GDM1 (cell line): ENCODE results near the gene STARD3.
A peak's percentile ranks its signal among the peaks of the same experiment; 100 is the strongest.

Experiments
- DNase-seq: peaks from one replicate; lab custom pipeline; 2025; lab: John Stamatoyannopoulos, UW

The STARD3 gene

GRCh38 chr17:39639043-39639442 is 2.1 kb downstream of the STARD3 start:
- DNase-seq, result no peak

DNA sequence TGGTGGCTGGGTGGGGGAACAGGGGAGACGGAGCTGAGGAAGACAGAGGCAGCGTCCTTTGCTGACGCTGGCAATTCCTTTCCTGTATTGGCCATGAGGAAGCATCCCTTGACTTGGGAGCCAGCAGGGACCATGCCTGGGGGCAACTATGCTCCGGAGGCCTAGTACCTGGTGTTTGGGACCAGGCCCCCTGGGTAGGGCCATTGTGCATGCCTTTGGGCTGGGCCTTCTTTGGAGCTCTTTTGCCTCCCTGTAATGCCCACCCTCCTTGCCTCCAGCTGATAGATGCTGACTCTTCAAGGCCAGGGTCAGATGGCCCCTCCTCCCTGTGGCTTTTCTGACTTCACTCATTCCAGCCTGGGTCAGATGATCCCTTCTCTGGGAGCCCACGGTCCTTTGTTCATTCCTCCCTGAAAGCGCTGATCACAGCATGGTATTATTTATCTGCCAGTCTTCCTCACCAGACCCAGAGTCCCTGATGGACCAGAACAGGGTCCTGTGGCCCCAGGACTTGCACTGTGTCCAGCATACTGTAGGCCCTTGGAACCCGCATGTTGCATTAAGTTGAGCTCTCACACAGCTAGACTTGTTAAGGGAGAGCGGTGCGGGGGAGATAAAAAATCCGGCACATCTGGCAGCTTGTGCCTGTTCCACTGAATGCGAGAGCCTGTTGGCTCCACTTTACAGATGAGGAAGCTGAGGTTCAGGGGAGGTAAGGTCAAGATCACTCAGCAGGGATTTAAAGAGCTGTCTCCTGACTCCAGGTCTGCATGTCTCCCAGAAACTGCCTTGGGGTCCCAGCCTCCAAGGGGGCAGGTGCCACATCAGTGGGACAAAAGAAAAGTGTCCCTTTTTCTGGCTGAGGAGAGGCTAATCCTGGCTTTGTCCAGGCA is 2.9 kb downstream of the STARD3 start:
- no peak for DNase-seq

DNA sequence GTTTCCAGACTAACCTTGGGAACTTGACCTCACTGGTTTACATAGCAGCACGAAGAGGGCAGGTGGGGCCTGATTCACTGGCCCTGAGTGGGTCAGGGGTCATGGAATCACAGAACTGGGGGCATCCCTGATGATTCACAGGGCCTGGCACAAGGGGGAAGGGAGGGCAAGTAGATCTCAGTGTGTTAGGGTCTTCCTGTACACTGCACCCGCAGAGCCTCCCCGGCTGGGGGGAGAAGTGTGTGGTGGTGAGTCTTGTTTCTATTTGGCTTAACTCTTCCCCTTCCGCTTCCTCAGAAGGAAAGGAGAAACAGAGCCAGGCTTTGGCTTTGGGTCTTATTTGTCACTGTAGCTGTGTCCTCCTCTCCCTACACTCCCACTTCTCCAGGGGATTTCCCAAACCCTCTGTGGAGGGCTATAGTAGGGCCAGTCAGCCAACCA is 3.7 kb downstream of the STARD3 start:
- no peak for DNase-seq

DNA sequence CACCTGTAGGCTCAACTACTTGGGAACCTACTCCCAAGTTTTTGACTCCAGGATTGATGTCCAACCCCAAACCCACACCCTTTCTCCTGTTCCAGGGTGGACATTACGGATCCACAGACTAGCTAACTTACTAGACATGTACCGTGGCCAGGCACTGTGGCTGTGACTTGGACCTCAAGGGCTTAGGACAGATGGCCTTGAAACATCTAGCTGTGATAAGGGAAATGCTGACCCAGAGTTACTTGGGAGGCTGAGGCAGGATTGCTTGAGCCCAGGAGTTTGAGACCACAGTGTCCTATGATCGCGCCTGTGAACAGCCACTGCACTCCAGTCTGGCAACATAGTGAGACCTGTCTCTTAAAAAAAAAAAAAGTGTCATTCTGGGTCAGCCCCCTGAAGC is 4.2 kb downstream of the STARD3 start:
- no peak for DNase-seq

GRCh38 chr17:39641883-39642282 is 4.9 kb downstream of the STARD3 start:
- DNase-seq, result no peak

- DNase-seq, result no peak
Measured at GRCh38 chr17:39642291-39643074, 5.5 kb downstream of the STARD3 start.

DNA sequence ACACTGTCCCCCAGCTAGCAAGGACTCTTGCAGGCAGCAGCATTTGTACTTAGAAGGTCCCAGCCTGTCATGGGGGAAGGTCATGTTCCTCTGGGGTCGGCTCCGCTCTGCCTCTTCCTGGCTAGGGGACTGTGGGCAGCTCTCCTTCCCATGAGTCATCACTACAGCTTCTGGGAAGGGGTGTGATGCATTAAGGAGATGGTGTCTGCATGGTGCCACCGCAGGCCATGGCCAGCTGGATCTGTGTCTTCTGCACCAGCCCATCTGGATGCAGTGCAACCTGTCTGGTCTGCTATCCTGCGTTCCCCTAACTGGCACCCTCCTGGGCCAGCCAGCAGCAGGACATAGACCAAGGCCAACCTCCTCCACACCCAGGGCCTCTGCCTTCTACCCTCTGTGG is 6.3 kb downstream of the STARD3 start:
- no peak for DNase-seq

DNA sequence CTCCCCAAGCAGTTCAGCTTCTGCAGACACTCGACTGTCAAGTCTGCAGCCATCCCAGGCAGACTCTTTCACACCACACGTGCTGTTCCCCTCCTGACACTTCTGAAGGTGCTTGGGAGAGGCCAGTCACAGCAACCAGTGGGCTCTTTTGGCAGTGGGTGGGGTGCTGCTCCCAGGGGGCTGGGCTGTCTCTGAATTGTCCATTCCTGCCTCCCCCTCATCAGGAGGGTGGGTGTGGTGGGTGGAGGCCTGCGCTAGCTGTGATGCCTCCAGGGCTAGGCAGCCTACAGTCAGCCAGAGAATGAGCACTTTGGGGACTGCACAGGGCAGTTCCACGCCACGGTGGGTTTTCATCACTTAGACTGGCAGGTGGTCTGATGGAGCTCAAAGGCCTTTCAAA is 10.3 kb downstream of the STARD3 start:
- no peak for DNase-seq

DNA sequence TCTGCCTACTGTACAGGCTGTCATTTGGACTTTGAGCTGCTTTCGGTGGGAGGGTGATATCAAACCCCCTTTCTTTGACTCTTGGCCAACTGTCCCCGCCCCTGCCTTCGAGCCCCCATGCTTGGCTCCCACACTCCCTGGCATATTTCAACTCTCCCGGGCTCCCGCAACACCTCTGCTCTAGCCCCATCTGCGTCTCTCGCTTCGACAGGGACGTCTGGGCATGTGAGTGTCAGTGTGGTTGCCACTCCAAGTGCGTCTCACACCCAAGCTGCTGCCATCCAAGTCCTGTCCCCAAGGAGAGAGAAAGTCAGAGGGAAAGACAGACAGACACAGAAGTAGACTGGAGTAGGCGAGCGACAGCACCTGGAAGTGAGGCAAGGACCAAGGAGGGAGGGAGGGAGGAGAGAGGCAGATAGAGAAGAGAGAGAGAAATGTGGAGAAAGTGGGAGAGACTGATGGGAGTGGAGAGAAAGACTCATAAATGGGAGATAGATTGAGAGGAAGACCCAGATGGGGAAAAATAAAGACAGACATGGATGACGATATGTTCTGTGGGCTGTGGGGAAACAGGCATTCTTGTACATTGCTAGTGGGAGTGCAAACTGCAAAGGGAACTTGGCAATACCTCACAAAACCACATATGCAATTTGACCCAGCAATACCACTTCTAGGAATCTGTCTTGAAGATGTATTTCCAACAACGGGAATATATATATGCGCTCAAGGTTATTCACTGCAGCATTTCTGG is 11.8 kb downstream of the STARD3 start:
- DNase-seq, result no peak

GRCh38 chr17:39650121-39650579 is 13.2 kb downstream of the STARD3 start:
- DNase-seq, result no peak

DNA sequence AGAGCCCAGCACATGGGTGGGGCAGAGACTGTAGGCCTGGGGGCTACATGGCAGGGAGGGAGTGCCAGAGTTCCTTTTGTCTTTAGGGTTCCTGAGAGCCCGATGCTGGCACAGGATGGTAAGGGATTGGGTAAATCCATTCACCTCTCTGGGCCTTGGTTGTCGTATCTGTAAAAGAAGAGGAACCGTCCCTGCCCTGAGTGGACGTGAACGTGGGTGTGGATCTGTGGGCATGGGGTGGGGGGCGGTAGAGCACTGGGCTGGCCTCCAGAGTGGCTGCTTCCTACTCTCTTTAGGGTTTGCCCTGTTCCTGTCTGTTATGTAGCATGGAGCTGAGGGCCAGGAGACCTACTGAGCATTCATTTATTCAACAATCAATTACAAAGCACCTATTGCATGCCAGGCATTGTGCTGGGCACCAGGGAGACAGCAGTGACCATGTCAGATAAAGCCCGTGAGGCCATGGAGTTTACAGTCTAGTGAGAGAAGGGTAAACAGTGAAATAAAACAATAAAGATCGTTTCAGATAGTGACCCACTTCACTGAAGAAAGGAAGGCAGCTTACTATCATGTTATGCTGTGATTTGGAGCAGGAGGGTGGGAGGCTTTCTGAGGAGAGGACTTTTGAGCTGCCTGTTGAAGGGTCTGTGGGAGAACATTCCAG is 15.1 kb downstream of the STARD3 start:
- no peak for DNase-seq

- DNase-seq, result no peak
Measured at GRCh38 chr17:39652587-39653315, 15.8 kb downstream of the STARD3 start.

GRCh38 chr17:39653316-39653661 is 16.3 kb downstream of the STARD3 start:
- DNase-seq, result no peak

- DNase-seq, result peak; percentile 17
Measured at GRCh38 chr17:39653662-39654331, 16.9 kb downstream of the STARD3 start.

DNA sequence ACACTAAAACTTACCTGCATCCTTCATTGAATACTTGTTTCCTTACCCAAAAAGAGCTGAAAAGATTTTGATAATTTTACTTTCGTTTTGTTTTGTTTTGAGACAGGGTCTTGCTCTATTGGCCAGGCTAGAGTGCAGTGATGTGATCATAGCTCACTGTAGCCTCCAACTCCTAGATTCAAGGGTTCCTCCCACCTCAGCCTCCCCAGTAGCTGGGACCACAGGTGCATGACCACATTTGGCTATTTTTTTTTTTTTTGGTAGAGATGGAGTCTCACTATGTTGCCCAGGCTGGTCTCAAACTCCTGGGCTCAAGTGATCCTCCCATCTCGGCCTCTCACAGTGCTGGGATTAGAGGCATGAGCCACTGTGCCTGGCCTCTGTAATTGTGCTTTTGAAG is 18.2 kb downstream of the STARD3 start:
- DNase-seq, result no peak

- DNase-seq, result no peak
Measured at GRCh38 chr17:39658346-39658745, 21.4 kb downstream of the STARD3 start.

DNA sequence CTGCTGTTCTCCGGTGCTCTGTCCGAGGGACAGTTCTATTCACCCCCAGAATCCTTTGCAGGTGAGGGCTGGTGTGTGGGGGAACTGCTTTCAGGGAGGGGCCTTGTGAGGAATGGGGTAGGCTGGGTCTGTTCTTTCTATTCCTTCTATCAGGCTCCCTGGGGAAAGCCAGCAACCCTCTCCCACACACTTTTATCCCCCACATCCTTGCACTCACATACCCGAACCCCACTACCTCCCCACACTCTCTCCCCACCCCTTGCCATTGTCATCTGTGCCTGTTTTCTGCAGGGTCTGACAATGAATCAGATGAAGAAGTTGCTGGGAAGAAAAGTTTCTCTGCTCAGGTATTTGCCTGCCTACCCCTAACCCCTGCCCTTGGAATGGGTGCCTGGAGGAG is 21.8 kb downstream of the STARD3 start:
- DNase-seq, result no peak

DNA sequence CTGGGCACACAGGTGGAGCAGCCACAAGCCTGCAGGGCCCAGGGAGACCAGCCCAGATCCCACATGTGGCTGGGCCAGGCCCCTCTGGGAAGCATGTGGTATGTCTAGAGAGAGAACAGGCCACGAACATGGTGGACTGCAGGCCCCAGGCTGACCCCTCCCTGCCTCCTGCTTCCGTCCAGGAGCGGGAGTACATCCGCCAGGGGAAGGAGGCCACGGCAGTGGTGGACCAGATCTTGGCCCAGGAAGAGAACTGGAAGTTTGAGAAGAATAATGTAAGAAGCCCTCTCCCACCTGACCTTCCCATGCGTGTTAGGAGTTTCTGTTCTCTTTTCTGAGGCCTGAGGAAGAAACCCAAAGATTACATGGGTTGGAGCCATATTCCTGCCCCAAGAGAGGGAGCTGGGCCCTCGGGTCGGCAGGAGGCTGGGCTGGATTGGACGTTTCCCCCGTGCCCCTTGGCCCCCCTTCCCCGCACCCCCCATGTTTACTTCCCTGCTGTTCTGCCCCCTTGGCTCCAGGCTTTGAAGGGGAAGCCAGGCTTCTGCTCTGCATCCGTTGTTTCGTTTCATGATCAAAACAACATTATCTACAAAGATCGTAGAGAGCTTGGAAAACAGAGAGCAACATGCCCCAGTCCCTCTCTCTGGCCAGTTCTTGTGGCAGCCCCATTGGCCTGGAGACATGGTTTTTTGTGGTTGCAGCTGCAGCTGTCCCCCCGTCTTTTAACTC is 22.5 kb downstream of the STARD3 start:
- no peak for DNase-seq

DNA sequence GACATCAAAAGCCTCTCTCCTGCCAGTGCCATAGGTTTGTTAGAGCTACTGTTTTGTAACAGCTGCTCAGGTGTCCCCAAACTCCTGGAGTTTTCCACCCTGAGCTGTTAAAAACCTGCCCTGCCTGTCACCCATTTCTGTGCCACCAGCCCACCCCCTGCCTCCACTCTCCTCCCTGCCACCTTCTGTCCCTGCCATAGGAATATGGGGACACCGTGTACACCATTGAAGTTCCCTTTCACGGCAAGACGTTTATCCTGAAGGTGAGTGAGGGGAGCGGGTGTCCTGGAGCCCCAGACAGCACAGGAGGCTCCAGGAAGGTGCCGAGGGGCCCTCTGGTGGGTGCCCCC is 23.0 kb downstream of the STARD3 start:
- no peak for DNase-seq
